ENCODE data around the gene FER. TPM values are rescaled to one million over a fixed set of nuclear protein-coding genes. Genes with fewer than 3 reads are reported as not detected.
"Not testable (repeated sequence)": the region's sequence is repeated elsewhere in the genome, so short reads cannot be mapped to it uniquely, and the experiment has no call there.

The FER gene
- total RNA-seq, 2 experiments from 2014 or later = 14.2 to 15.9 TPM

GRCh38 chr5:108784577-108784976 is 36.9 kb downstream of the FER start:
- H3K27me3 ChIP-seq (ENCODE audit: control insufficient read depth in 1 of 2, insufficient read depth in 2 of 2, low read length in 2 of 2); H3K27me3 Mint-ChIP-seq; ATAC-seq (ENCODE audit: poor library complexity); DNase-seq; H3K27ac Mint-ChIP-seq; CTCF ChIA-PET; H3K9me3 Mint-ChIP-seq; intact Hi-C loops (cut with DNase I, micrococcal nuclease); POLR2A ChIA-PET; H3K9me3 ChIP-seq (ENCODE audit: control insufficient read depth in 1 of 2, insufficient read depth in 1 of 2, low read length in 2 of 2); H3K4me1 Mint-ChIP-seq (ENCODE audit: low read depth); H3K36me3 ChIP-seq (ENCODE audit: insufficient read depth, low read length); H3K4me3 Mint-ChIP-seq; H3K27ac ChIP-seq (ENCODE audit: low read depth in 1 of 2, low read length in 2 of 2); H3K4me1 ChIP-seq (ENCODE audit: insufficient read depth, low read length); H3K4me3 ChIP-seq (ENCODE audit: low read length): not testable (repeated sequence)
- peaks cover 35% of the 10 kb centered on the region for H3K36me3 Mint-ChIP-seq (ENCODE audit: low read depth)

DNA sequence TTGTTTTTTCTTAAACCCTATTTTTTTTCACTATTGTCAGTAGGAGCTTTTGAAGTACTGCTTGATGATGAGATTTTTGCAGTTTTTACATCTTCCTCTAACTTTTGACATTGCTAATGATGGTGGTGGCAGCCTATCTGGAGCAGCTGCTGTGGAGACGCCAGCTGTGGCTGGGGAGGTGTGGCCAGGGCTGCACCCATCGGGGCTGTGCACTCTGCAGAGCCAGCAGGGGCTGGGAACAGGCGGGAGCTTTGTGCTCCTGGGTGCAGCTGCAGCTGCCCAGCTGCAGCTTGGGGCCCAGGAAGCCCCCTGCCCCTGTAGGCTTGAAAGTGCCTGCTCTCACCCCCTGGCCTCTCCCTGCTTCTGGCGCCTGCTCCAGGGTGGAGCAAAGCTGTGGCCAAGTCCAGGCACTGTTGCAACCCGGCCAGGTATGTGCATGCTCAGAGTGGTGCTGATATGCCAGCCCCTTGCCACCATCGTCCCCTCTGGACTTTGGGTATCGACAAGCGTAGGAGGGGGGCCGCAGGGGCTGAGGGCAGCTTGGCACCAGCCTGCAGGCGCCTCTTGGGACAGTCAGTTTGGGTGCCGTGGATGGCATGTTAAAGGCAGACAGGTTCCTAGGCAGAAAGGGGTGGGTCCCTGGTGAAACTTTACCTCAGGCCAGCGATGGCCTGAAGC is 39.2 kb downstream of the FER start:
- Histone ChIP-seq H3K4me1 (ENCODE audit: insufficient read depth, low read length) (no peaks in the 10 kb centered on the region), H3K27me3 (ENCODE audit: control insufficient read depth in 1 of 2, insufficient read depth in 2 of 2, low read length in 2 of 2) (no peaks in the 10 kb centered on the region), H3K27ac (ENCODE audit: low read depth in 1 of 2, low read length in 2 of 2) (no peak overlapping the region), H3K36me3 (ENCODE audit: insufficient read depth, low read length) (peaks cover 4% of the 10 kb centered on the region), H3K4me3 (ENCODE audit: low read length) (no peak overlapping the region), H3K9me3 (ENCODE audit: control insufficient read depth in 1 of 2, insufficient read depth in 1 of 2, low read length in 2 of 2) (peaks cover 0 to 4% of the 10 kb centered on the region in 2 experiments)
- Mint-ChIP-seq H3K36me3 (ENCODE audit: low read depth) (peaks cover 48% of the 10 kb centered on the region), H3K27me3 (no peaks in the 10 kb centered on the region), H3K4me1 (ENCODE audit: low read depth) (peaks cover 8% of the 10 kb centered on the region), H3K9me3 (no peaks in the 10 kb centered on the region), H3K27ac (no peak overlapping the region), H3K4me3 (no peak overlapping the region)
- TF ChIP-seq, protein P1, sequence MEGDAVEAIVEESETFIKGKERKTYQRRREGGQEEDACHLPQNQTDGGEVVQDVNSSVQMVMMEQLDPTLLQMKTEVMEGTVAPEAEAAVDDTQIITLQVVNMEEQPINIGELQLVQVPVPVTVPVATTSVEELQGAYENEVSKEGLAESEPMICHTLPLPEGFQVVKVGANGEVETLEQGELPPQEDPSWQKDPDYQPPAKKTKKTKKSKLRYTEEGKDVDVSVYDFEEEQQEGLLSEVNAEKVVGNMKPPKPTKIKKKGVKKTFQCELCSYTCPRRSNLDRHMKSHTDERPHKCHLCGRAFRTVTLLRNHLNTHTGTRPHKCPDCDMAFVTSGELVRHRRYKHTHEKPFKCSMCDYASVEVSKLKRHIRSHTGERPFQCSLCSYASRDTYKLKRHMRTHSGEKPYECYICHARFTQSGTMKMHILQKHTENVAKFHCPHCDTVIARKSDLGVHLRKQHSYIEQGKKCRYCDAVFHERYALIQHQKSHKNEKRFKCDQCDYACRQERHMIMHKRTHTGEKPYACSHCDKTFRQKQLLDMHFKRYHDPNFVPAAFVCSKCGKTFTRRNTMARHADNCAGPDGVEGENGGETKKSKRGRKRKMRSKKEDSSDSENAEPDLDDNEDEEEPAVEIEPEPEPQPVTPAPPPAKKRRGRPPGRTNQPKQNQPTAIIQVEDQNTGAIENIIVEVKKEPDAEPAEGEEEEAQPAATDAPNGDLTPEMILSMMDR (IDR thresholded peaks at IDR 0.05) = no peak
- ATAC-seq (ENCODE audit: poor library complexity) (no peak), DNase-seq (no peak)
- intact Hi-C loops (cut with DNase I, micrococcal nuclease) = no loop called here
- ChIA-PET CTCF (no interaction called here), POLR2A (no interaction called here)

DNA sequence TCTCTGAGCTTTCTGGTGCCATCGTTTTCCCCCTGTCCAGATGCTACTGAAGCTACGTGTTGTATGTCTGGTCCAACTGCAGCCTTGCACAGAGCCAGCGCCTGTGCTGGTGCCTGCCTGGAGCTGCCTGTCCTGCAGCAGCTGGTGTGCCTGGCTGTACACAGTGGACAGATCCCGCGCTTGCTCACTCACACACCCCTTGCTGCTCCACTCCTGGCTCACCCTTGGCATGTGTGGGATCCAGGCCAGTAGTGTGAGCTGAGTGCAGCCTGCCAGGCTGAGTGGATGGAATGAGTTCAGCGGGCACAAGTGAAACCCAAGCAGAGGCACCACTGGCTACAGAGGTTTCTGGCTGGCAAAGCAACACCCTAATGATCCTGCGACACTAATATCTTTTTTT is 40.4 kb downstream of the FER start:
- peaks cover 50% of the 10 kb centered on the region for H3K36me3 Mint-ChIP-seq (ENCODE audit: low read depth)
- no peak overlapping the region for H3K4me3 Mint-ChIP-seq
- H3K27ac Mint-ChIP-seq = no peak overlapping the region
- ChIA-PET CTCF (interaction anchor here (3.1 kb wide), 1 partner anchor 11 kb away, joined by 10 read pairs; no protein-coding TSS in a partner anchor), POLR2A (no interaction called here)
- Histone ChIP-seq H3K4me1 (ENCODE audit: insufficient read depth, low read length) (no peaks in the 10 kb centered on the region), H3K27me3 (ENCODE audit: control insufficient read depth in 1 of 2, insufficient read depth in 2 of 2, low read length in 2 of 2) (no peaks in the 10 kb centered on the region), H3K36me3 (ENCODE audit: insufficient read depth, low read length) (peaks cover 4% of the 10 kb centered on the region), H3K4me3 (ENCODE audit: low read length) (no peak overlapping the region), H3K9me3 (ENCODE audit: control insufficient read depth in 1 of 2, insufficient read depth in 1 of 2, low read length in 2 of 2) (peaks cover 0 to 4% of the 10 kb centered on the region in 2 experiments), H3K27ac (ENCODE audit: low read depth in 1 of 2, low read length in 2 of 2) (no peak overlapping the region)
- peaks cover 4% of the 10 kb centered on the region for H3K4me1 Mint-ChIP-seq (ENCODE audit: low read depth)
- no peaks in the 10 kb centered on the region for H3K9me3 Mint-ChIP-seq
- TF ChIP-seq, protein P1 (IDR thresholded peaks at IDR 0.05) = no peak
- ATAC-seq (ENCODE audit: poor library complexity) (no peak), DNase-seq (no peak)
- intact Hi-C loops (cut with DNase I, micrococcal nuclease) = no loop called here
- no peaks in the 10 kb centered on the region for H3K27me3 Mint-ChIP-seq

DNA sequence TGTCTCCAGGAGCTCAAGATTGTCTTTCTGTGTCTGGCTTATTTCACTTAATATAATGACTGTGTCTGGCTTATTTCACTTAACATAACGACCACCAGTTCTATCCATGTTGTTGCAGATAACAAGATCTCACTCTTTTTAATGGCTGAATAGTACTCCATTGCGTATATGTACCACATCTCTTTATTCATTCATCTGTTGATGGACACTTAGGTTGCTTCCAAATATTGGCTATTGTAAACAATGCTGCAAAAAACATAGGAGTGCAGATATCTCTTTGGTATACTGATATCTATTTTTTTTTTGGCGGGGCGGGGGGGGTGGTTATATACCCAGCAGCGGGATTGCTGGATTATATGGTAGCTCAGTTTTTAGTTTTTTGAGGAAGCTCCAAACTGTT is 45.5 kb downstream of the FER start:
- intact Hi-C loops (cut with DNase I, micrococcal nuclease) = no loop called here
- Histone ChIP-seq H3K27me3 (ENCODE audit: control insufficient read depth in 1 of 2, insufficient read depth in 2 of 2, low read length in 2 of 2) (no peaks in the 10 kb centered on the region), H3K36me3 (ENCODE audit: insufficient read depth, low read length) (peaks cover 2% of the 10 kb centered on the region), H3K27ac (ENCODE audit: low read depth in 1 of 2, low read length in 2 of 2) (no peak overlapping the region), H3K4me1 (ENCODE audit: insufficient read depth, low read length) (no peaks in the 10 kb centered on the region), H3K9me3 (ENCODE audit: control insufficient read depth in 1 of 2, insufficient read depth in 1 of 2, low read length in 2 of 2) (no peaks in the 10 kb centered on the region), H3K4me3 (ENCODE audit: low read length) (no peak overlapping the region)
- ATAC-seq (ENCODE audit: poor library complexity) (no peak), DNase-seq (no peak)
- ChIA-PET CTCF (interaction anchor here (1.6 kb wide), 1 partner anchor 151 kb away, joined by 5 read pairs; no protein-coding TSS in a partner anchor), POLR2A (no interaction called here)
- TF ChIP-seq, protein P1 (IDR thresholded peaks at IDR 0.05) = no peak
- Mint-ChIP-seq H3K27ac (no peak overlapping the region), H3K27me3 (no peaks in the 10 kb centered on the region), H3K4me3 (no peak overlapping the region), H3K9me3 (no peaks in the 10 kb centered on the region), H3K36me3 (ENCODE audit: low read depth) (peaks cover 33% of the 10 kb centered on the region), H3K4me1 (ENCODE audit: low read depth) (peaks cover 4% of the 10 kb centered on the region)

GRCh38 chr5:108794349-108794748 is 46.7 kb downstream of the FER start:
- H3K4me1 Mint-ChIP-seq (ENCODE audit: low read depth) = not testable (repeated sequence)

More at GRCh38 chr5:108794349-108794748, 46.7 kb downstream of the FER start:
- H3K36me3 Mint-ChIP-seq (ENCODE audit: low read depth) = peaks cover 39% of the 10 kb centered on the region
- H3K4me1 ChIP-seq (ENCODE audit: insufficient read depth, low read length); H3K27me3 ChIP-seq (ENCODE audit: control insufficient read depth in 1 of 2, insufficient read depth in 2 of 2, low read length in 2 of 2); H3K27me3 Mint-ChIP-seq; H3K9me3 ChIP-seq (ENCODE audit: control insufficient read depth in 1 of 2, insufficient read depth in 1 of 2, low read length in 2 of 2); DNase-seq; H3K36me3 ChIP-seq (ENCODE audit: insufficient read depth, low read length); H3K4me3 ChIP-seq (ENCODE audit: low read length); ATAC-seq (ENCODE audit: poor library complexity); H3K4me3 Mint-ChIP-seq; POLR2A ChIA-PET; H3K27ac ChIP-seq (ENCODE audit: low read depth in 1 of 2, low read length in 2 of 2); H3K9me3 Mint-ChIP-seq; intact Hi-C loops (cut with DNase I, micrococcal nuclease); H3K27ac Mint-ChIP-seq: not testable (repeated sequence)
- CTCF ChIA-PET = interaction anchor here (0.7 kb wide), 1 partner anchor 1703 kb away, joined by 3 read pairs; no protein-coding TSS in a partner anchor
